ENCODE results near the gene PDPK1. TPM values are rescaled to one million over a fixed set of nuclear protein-coding genes. Genes with fewer than 3 reads are reported as not detected.

Gene PDPK1
- total and polyA plus RNA-seq, 8 donors: 12.7 to 34.8 (median 30.9) TPM

GRCh38 chr16:2587891-2588565, 50.2 kb downstream of the PDPK1 start:
- FAIRE-seq: no peak

DNA sequence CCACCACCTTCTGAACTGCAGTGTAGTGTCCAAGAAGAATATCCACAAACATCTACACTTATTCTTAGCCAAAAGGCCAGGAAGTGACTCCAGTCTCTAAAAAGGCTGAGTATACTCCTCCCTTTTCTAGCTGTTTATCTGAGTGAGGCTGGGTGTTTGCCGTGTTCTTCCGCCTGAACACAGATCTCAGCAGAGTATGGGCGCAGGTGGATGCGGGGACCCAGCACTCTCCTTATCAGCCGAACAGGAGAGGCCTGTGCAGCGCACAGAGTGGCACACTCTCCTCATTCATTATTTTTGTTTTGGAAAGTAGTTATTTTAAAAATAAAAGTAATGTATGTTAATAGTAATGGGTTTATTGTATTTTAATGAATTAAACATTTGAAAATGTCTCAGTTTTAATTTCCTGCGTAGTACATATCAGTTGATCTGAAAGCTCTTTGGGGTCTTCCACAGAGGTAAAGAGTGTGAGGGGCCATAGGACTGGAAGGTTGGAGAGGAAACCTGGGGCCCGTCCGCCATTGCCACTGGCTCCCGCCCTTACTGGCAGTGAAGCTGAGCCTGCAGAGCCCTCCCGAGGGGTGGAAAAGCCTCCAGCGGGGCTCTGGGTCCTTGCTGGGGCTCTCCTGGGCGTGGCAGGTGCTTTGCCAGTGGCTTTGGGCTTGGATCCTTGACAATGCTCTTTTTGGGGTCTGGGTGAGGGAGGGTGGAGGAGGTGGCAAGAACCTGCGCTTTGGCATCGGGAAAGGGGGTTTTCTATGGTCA, 53.8 kb downstream of the PDPK1 start:
- 95 to 96% methylated on average over 15 of the region's 15 CpGs for whole genome bisulfite sequencing, 2 donors
- ATAC-seq (no peak), FAIRE-seq (no peak), DNase-seq (peak in 2 of 6 donors; percentile 12 to 45)
- Histone ChIP-seq H3K4me3 (no peak overlapping the region), H3K27me3 (no peaks in the 10 kb centered on the region), H3K27ac (no peak overlapping the region), H3K4me1 (no peaks in the 10 kb centered on the region), H3K36me3 (peaks cover 0 to 34% (median 14%) of the 10 kb centered on the region in 3 donors), H3K9me3 (no peaks in the 10 kb centered on the region)
- no peak for TF ChIP-seq CTCF (IDR thresholded peaks at IDR 0.05)
- intact Hi-C loops (cut with DNase I): no loop called here

More at GRCh38 chr16:2587891-2588565, 50.2 kb downstream of the PDPK1 start:
- no peak for ATAC-seq
- no peak for TF ChIP-seq CTCF (IDR thresholded peaks at IDR 0.05)
- no peak overlapping the region for H3K4me3 ChIP-seq
- H3K9me3 ChIP-seq: no peaks in the 10 kb centered on the region
- DNase-seq: peak in 3 of 6 donors; percentile 7 to 36 (median 28)
- H3K27me3 ChIP-seq: no peaks in the 10 kb centered on the region
- H3K27ac ChIP-seq: no peak overlapping the region
- 93 to 96% methylated on average over 14 of the region's 14 CpGs for WGBS, 2 donors
- peaks cover 0 to 39% (median 14%) of the 10 kb centered on the region in 3 donors for H3K36me3 ChIP-seq
- no peaks in the 10 kb centered on the region for H3K4me1 ChIP-seq
- intact Hi-C loops (cut with DNase I): no loop called here

- H3K27ac ChIP-seq: no peak overlapping the region
- no peak for FAIRE-seq
- intact Hi-C loops (cut with DNase I): no loop called here
- ATAC-seq: no peak
- H3K9me3 ChIP-seq: no peaks in the 10 kb centered on the region
- no peak for TF ChIP-seq CTCF (IDR thresholded peaks at IDR 0.05)
- H3K36me3 ChIP-seq: peaks cover 0 to 34% (median 18%) of the 10 kb centered on the region in 3 donors
- peak in 2 of 6 donors; percentile 30 to 45 for DNase-seq
- no peaks in the 10 kb centered on the region for H3K27me3 ChIP-seq
- WGBS, 2 donors: 94 to 96% methylated on average over 16 of the region's 16 CpGs
- no peak overlapping the region for H3K4me3 ChIP-seq
- no peaks in the 10 kb centered on the region for H3K4me1 ChIP-seq
These were observed 55.0 kb downstream of the PDPK1 start for GRCh38 chr16:2592786-2593185.

DNA sequence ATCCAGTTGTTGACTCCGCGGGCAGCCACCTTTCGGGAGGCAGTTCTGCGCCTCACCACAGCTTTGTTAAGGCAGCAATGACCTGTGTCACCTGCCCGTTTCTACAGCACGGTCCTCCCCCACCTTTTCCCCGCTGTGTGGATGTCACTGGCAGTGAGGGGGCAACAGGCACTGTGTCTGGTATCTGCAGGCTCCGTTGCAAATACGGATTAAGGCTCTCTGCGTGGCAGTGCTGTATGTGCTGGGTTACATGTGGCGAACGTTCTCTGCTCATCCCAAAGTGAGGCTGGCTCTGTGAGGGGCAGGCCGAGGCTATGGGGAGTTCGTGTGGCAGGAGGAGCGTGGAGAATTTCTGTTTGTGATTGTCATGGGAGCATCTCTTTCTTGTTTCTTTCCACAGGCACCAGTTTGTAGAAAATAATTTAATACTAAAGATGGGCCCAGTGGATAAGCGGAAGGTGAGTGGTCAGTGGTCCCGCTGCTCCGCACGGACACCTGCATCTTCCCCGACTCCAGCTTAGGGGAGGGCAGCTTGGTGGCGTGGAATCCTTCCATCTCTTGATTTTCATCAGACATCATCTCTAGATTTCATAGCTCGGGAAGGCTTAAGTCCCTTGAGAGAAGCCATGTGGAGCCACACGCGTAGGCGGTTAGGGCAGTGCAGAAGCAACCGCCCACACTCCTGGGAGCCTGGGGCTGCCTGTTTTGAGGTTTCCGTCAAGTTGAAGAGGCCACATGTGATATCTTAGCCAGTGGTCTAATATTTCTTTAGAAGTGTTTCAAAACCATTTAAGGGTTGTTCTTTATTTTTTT, 57.8 kb downstream of the PDPK1 start:
- ATAC-seq (no peak), FAIRE-seq (no peak), DNase-seq (peak in 2 of 6 donors; percentile 8 to 30)
- H3K9me3 ChIP-seq: no peaks in the 10 kb centered on the region
- H3K27me3 ChIP-seq: no peaks in the 10 kb centered on the region
- H3K4me1 ChIP-seq: no peaks in the 10 kb centered on the region
- H3K36me3 ChIP-seq: peaks cover 0 to 33% (median 11%) of the 10 kb centered on the region in 3 donors
- no peak overlapping the region for H3K27ac ChIP-seq
- intact Hi-C loops (cut with DNase I): no loop called here
- WGBS, 2 donors: 90% methylated on average over 27 of the region's 27 CpGs
- no peak for TF ChIP-seq CTCF (IDR thresholded peaks at IDR 0.05)
- no peak overlapping the region for H3K4me3 ChIP-seq

Data from pancreas (tissue), 10 donors.